ENCODE results near the gene SERPIND1.
"Not testable (repeated sequence)": the region's sequence is repeated elsewhere in the genome, so short reads cannot be mapped to it uniquely, and the experiment has no call there.

SERPIND1 gene

GRCh38 chr22:20760084-20760483 lies 13.8 kb upstream of the SERPIND1 start:
- no peaks in the 10 kb centered on the region for H3K9me3 ChIP-seq (ENCODE audit: control insufficient read depth, low read length)
- no peaks in the 10 kb centered on the region for H3K4me1 ChIP-seq (ENCODE audit: control insufficient read depth, insufficient read depth, low read length)
- H3K27ac ChIP-seq (ENCODE audit: insufficient read depth, low read depth, low read length, poor library complexity, severe bottlenecking) = no peak overlapping the region
- H3K27me3 ChIP-seq (ENCODE audit: control insufficient read depth, insufficient read depth, low read length, poor library complexity, severe bottlenecking) = no peaks in the 10 kb centered on the region
- no peak overlapping the region for H3K4me3 ChIP-seq (ENCODE audit: insufficient read depth, low read depth, low read length)
- no peaks in the 10 kb centered on the region for H3K36me3 ChIP-seq (ENCODE audit: control insufficient read depth, insufficient read depth, low read length)
- 97 to 100% methylated on average over 1 to 2 of the region's 2 CpGs for WGBS, 2 experiments

- H3K4me1 ChIP-seq (ENCODE audit: control insufficient read depth, insufficient read depth, low read length) = no peaks in the 10 kb centered on the region
- WGBS, 2 experiments = 98 to 100% methylated on average over 2 of the region's 2 CpGs
- H3K9me3 ChIP-seq (ENCODE audit: control insufficient read depth, low read length) = no peaks in the 10 kb centered on the region
- H3K27ac ChIP-seq (ENCODE audit: insufficient read depth, low read depth, low read length, poor library complexity, severe bottlenecking) = no peak overlapping the region
- H3K36me3 ChIP-seq (ENCODE audit: control insufficient read depth, insufficient read depth, low read length) = no peaks in the 10 kb centered on the region
- H3K27me3 ChIP-seq (ENCODE audit: control insufficient read depth, insufficient read depth, low read length, poor library complexity, severe bottlenecking) = no peaks in the 10 kb centered on the region
- H3K4me3 ChIP-seq (ENCODE audit: insufficient read depth, low read depth, low read length) = no peak overlapping the region
These were observed 12.4 kb upstream of the SERPIND1 start for GRCh38 chr22:20761536-20761935.

- H3K4me3 ChIP-seq (ENCODE audit: insufficient read depth, low read depth, low read length) = no peak overlapping the region
- WGBS, 2 experiments = 95 to 97% methylated on average over 7 of the region's 7 CpGs
- H3K9me3 ChIP-seq (ENCODE audit: control insufficient read depth, low read length) = no peaks in the 10 kb centered on the region
- no peaks in the 10 kb centered on the region for H3K36me3 ChIP-seq (ENCODE audit: control insufficient read depth, insufficient read depth, low read length)
- no peaks in the 10 kb centered on the region for H3K4me1 ChIP-seq (ENCODE audit: control insufficient read depth, insufficient read depth, low read length)
- no peak overlapping the region for H3K27ac ChIP-seq (ENCODE audit: insufficient read depth, low read depth, low read length, poor library complexity, severe bottlenecking)
- no peaks in the 10 kb centered on the region for H3K27me3 ChIP-seq (ENCODE audit: control insufficient read depth, insufficient read depth, low read length, poor library complexity, severe bottlenecking)
These were observed 11.6 kb upstream of the SERPIND1 start for GRCh38 chr22:20762233-20762796.

- no peak overlapping the region for H3K4me3 ChIP-seq (ENCODE audit: insufficient read depth, low read depth, low read length)
- no peaks in the 10 kb centered on the region for H3K9me3 ChIP-seq (ENCODE audit: control insufficient read depth, low read length)
- H3K27me3 ChIP-seq (ENCODE audit: control insufficient read depth, insufficient read depth, low read length, poor library complexity, severe bottlenecking) = no peaks in the 10 kb centered on the region
- no peaks in the 10 kb centered on the region for H3K36me3 ChIP-seq (ENCODE audit: control insufficient read depth, insufficient read depth, low read length)
- 92 to 93% methylated on average over 13 of the region's 13 CpGs for WGBS, 2 experiments
- H3K4me1 ChIP-seq (ENCODE audit: control insufficient read depth, insufficient read depth, low read length) = no peaks in the 10 kb centered on the region
- no peak overlapping the region for H3K27ac ChIP-seq (ENCODE audit: insufficient read depth, low read depth, low read length, poor library complexity, severe bottlenecking)
These were observed 10.1 kb upstream of the SERPIND1 start for GRCh38 chr22:20763630-20764470.

- no peak overlapping the region for H3K27ac ChIP-seq (ENCODE audit: insufficient read depth, low read depth, low read length, poor library complexity, severe bottlenecking)
- 95 to 97% methylated on average over 7 of the region's 7 CpGs for WGBS, 2 experiments
- H3K36me3 ChIP-seq (ENCODE audit: control insufficient read depth, insufficient read depth, low read length) = no peaks in the 10 kb centered on the region
- H3K27me3 ChIP-seq (ENCODE audit: control insufficient read depth, insufficient read depth, low read length, poor library complexity, severe bottlenecking) = no peaks in the 10 kb centered on the region
- no peak overlapping the region for H3K4me3 ChIP-seq (ENCODE audit: insufficient read depth, low read depth, low read length)
- no peaks in the 10 kb centered on the region for H3K9me3 ChIP-seq (ENCODE audit: control insufficient read depth, low read length)
- no peaks in the 10 kb centered on the region for H3K4me1 ChIP-seq (ENCODE audit: control insufficient read depth, insufficient read depth, low read length)
These were observed 9.5 kb upstream of the SERPIND1 start for GRCh38 chr22:20764471-20764720.

- H3K4me3 ChIP-seq (ENCODE audit: insufficient read depth, low read depth, low read length) = no peak overlapping the region
- H3K9me3 ChIP-seq (ENCODE audit: control insufficient read depth, low read length) = no peaks in the 10 kb centered on the region
- H3K27ac ChIP-seq (ENCODE audit: insufficient read depth, low read depth, low read length, poor library complexity, severe bottlenecking) = no peak overlapping the region
- no peaks in the 10 kb centered on the region for H3K36me3 ChIP-seq (ENCODE audit: control insufficient read depth, insufficient read depth, low read length)
- H3K27me3 ChIP-seq (ENCODE audit: control insufficient read depth, insufficient read depth, low read length, poor library complexity, severe bottlenecking) = no peaks in the 10 kb centered on the region
- 96 to 97% methylated on average over 10 of the region's 10 CpGs for WGBS, 2 experiments
- H3K4me1 ChIP-seq (ENCODE audit: control insufficient read depth, insufficient read depth, low read length) = no peaks in the 10 kb centered on the region
These were observed 9.2 kb upstream of the SERPIND1 start for GRCh38 chr22:20764729-20765128.

GRCh38 chr22:20765938-20766337 lies 8.0 kb upstream of the SERPIND1 start:
- WGBS, 2 experiments = 90 to 95% methylated on average over 2 of the region's 2 CpGs
- Histone ChIP-seq H3K27ac (ENCODE audit: insufficient read depth, low read depth, low read length, poor library complexity, severe bottlenecking) (no peak overlapping the region), H3K4me1 (ENCODE audit: control insufficient read depth, insufficient read depth, low read length) (no peaks in the 10 kb centered on the region), H3K4me3 (ENCODE audit: insufficient read depth, low read depth, low read length) (no peak overlapping the region), H3K36me3 (ENCODE audit: control insufficient read depth, insufficient read depth, low read length) (no peaks in the 10 kb centered on the region), H3K27me3 (ENCODE audit: control insufficient read depth, insufficient read depth, low read length, poor library complexity, severe bottlenecking) (no peaks in the 10 kb centered on the region), H3K9me3 (ENCODE audit: control insufficient read depth, low read length) (no peaks in the 10 kb centered on the region)

GRCh38 chr22:20766530-20766929 lies 7.4 kb upstream of the SERPIND1 start:
- 94% methylated on average over 7 of the region's 7 CpGs for WGBS, 2 experiments
- no peaks in the 10 kb centered on the region for H3K36me3 ChIP-seq (ENCODE audit: control insufficient read depth, insufficient read depth, low read length)
- no peaks in the 10 kb centered on the region for H3K4me1 ChIP-seq (ENCODE audit: control insufficient read depth, insufficient read depth, low read length)
- H3K27ac ChIP-seq (ENCODE audit: insufficient read depth, low read depth, low read length, poor library complexity, severe bottlenecking) = no peak overlapping the region
- H3K4me3 ChIP-seq (ENCODE audit: insufficient read depth, low read depth, low read length) = no peak overlapping the region
- H3K27me3 ChIP-seq (ENCODE audit: control insufficient read depth, insufficient read depth, low read length, poor library complexity, severe bottlenecking) = no peaks in the 10 kb centered on the region
- H3K9me3 ChIP-seq (ENCODE audit: control insufficient read depth, low read length) = no peaks in the 10 kb centered on the region

- not testable (repeated sequence) for H3K36me3 ChIP-seq (ENCODE audit: control insufficient read depth, insufficient read depth, low read length); H3K27ac ChIP-seq (ENCODE audit: insufficient read depth, low read depth, low read length, poor library complexity, severe bottlenecking); H3K9me3 ChIP-seq (ENCODE audit: control insufficient read depth, low read length); H3K4me1 ChIP-seq (ENCODE audit: control insufficient read depth, insufficient read depth, low read length); H3K4me3 ChIP-seq (ENCODE audit: insufficient read depth, low read depth, low read length); H3K27me3 ChIP-seq (ENCODE audit: control insufficient read depth, insufficient read depth, low read length, poor library complexity, severe bottlenecking)
- 95 to 97% methylated on average over 8 to 9 of the region's 9 CpGs for WGBS, 2 experiments
These were observed 4.5 kb upstream of the SERPIND1 start for GRCh38 chr22:20769496-20769826.

GRCh38 chr22:20771918-20772625 lies 1.8 kb upstream of the SERPIND1 start:
- Histone ChIP-seq H3K4me3 (ENCODE audit: insufficient read depth, low read depth, low read length) (no peak overlapping the region), H3K36me3 (ENCODE audit: control insufficient read depth, insufficient read depth, low read length) (no peaks in the 10 kb centered on the region), H3K27ac (ENCODE audit: insufficient read depth, low read depth, low read length, poor library complexity, severe bottlenecking) (no peak overlapping the region), H3K4me1 (ENCODE audit: control insufficient read depth, insufficient read depth, low read length) (no peaks in the 10 kb centered on the region), H3K27me3 (ENCODE audit: control insufficient read depth, insufficient read depth, low read length, poor library complexity, severe bottlenecking) (no peaks in the 10 kb centered on the region), H3K9me3 (ENCODE audit: control insufficient read depth, low read length) (no peaks in the 10 kb centered on the region)
- WGBS, 2 experiments = 70 to 71% methylated on average over 9 of the region's 9 CpGs
